CD14-positive monocyte (primary cell): ENCODE data around the gene AGFG1. TPM values are rescaled to one million over a fixed set of nuclear protein-coding genes. Genes with fewer than 3 reads are reported as not detected.

Experiments
- DNase-seq, 3 donors: peaks; one replicate each; pipeline ENCODE4 v3.0.0-alpha.2; 2011 to 2022
- H2AFZ ChIP-seq: 2 replicates; pipeline ENCODE4 v1.6.0; 2012; ENCODE audit warnings: mild to moderate bottlenecking, low read depth, low read length, inconsistent platforms; ENCODE audit not compliant: insufficient read depth, poor library complexity, severe bottlenecking
- H3K27ac ChIP-seq, 2 donors: 1 replicate in 1 of 2; 2 replicates in 1 of 2; pipeline ENCODE4 v1.5.1; 2012 to 2013; ENCODE audit warnings: low read length in 2 of 2, control low read depth in 1 of 2, inconsistent platforms in 1 of 2, low read depth in 1 of 2, mild to moderate bottlenecking in 1 of 2
- H3K27me3 ChIP-seq, 2 donors: one replicate each; pipeline versions ENCODE4 v1.6.0 to v1.6.1; 2011 to 2013; ENCODE audit warnings: low read length in 2 of 2; ENCODE audit not compliant: control insufficient read depth in 2 of 2, insufficient read depth in 2 of 2
- H3K36me3 ChIP-seq, 2 donors: replicated peaks in 1 of 2; 1 replicate in 1 of 2; 2 replicates in 1 of 2; pipeline versions ENCODE4 v1.5.1 to v1.6.1; 2012 to 2013; ENCODE audit warnings: low read length in 2 of 2, control low read depth in 1 of 2, inconsistent platforms in 1 of 2, mild to moderate bottlenecking in 1 of 2; ENCODE audit not compliant: insufficient read depth in 2 of 2, control insufficient read depth in 1 of 2
- H3K4me1 ChIP-seq, 2 donors: 1 replicate in 1 of 2; 2 replicates in 1 of 2; pipeline versions ENCODE4 v1.5.1 to v1.6.1; 2012 to 2013; ENCODE audit warnings: low read length in 2 of 2, control low read depth in 1 of 2, inconsistent platforms in 1 of 2, mild to moderate bottlenecking in 1 of 2, moderate library complexity in 1 of 2; ENCODE audit not compliant: insufficient read depth in 2 of 2, control insufficient read depth in 1 of 2
- H3K4me2 ChIP-seq: replicated peaks from 2 replicates; pipeline ENCODE3; 2012; ENCODE audit warnings: low read length, moderate library complexity, mild to moderate bottlenecking; ENCODE audit not compliant: poor library complexity, severe bottlenecking; ENCODE audit errors: extremely low read depth
- H3K4me3 ChIP-seq, 3 experiments: fragments of 200-600 bp in 1 of 3; sonication (generic) in 1 of 3; replicated peaks in 1 of 3; 1 replicate in 2 of 3; 2 replicates in 1 of 3; pipeline ENCODE4 v1.5.1; 2011 to 2013; ENCODE audit warnings: low read length in 3 of 3, mild to moderate bottlenecking in 3 of 3, control low read depth in 2 of 3, low read depth in 2 of 3, inconsistent platforms in 1 of 3, moderate library complexity in 1 of 3
- H3K79me2 ChIP-seq: 2 replicates; pipeline ENCODE4 v1.6.0; 2012; ENCODE audit warnings: mild to moderate bottlenecking, control low read depth, inconsistent platforms, low read length, moderate library complexity; ENCODE audit not compliant: insufficient read depth
- H3K9ac ChIP-seq: 2 replicates; pipeline ENCODE4 v1.6.0; 2017; ENCODE audit warnings: low read length, mild to moderate bottlenecking; ENCODE audit not compliant: insufficient read depth, poor library complexity, severe bottlenecking
- H3K9me3 ChIP-seq, 2 donors: replicated peaks in 1 of 2; 1 replicate in 1 of 2; 2 replicates in 1 of 2; pipeline versions ENCODE4 v1.5.1 to v1.6.1; 2012 to 2013; ENCODE audit warnings: low read length in 2 of 2, control low read depth in 1 of 2; ENCODE audit not compliant: control insufficient read depth in 1 of 2, insufficient read depth in 1 of 2
- H4K20me1 ChIP-seq: 2 replicates; pipeline ENCODE4 v1.6.0; 2012; ENCODE audit warnings: mild to moderate bottlenecking, low read length, control low read depth, moderate library complexity; ENCODE audit not compliant: insufficient read depth
- H3K27ac Mint-ChIP-seq, 7 donors: one replicate each; pipeline ENCODE4 v1.8.0; 2020; ENCODE audit warnings: mild to moderate bottlenecking in 7 of 7, mixed read lengths in 7 of 7, moderate library complexity in 6 of 7, inconsistent platforms in 2 of 7
- H3K27me3 Mint-ChIP-seq, 3 donors: one replicate each; pipeline ENCODE4 v1.8.0; 2021 to 2022; ENCODE audit warnings: low read depth in 3 of 3, mild to moderate bottlenecking in 3 of 3, mixed read lengths in 3 of 3, moderate library complexity in 3 of 3, inconsistent platforms in 1 of 3
- H3K36me3 Mint-ChIP-seq, 2 donors: one replicate each; pipeline ENCODE4 v1.8.0; 2020; ENCODE audit warnings: mixed read lengths in 2 of 2, inconsistent platforms in 1 of 2, mild to moderate bottlenecking in 1 of 2
- H3K4me1 Mint-ChIP-seq: one replicate; pipeline ENCODE4 v1.8.0; 2020; ENCODE audit warnings: mild to moderate bottlenecking, mixed read lengths
- H3K4me3 Mint-ChIP-seq, 2 donors: one replicate each; pipeline ENCODE4 v1.8.0; 2020; ENCODE audit warnings: mild to moderate bottlenecking in 2 of 2, mixed read lengths in 2 of 2, moderate library complexity in 1 of 2
- H3K9me3 Mint-ChIP-seq, 7 donors: one replicate each; pipeline ENCODE4 v1.8.0; 2020 to 2022; ENCODE audit warnings: mixed read lengths in 7 of 7, mild to moderate bottlenecking in 6 of 7, moderate library complexity in 6 of 7, inconsistent platforms in 2 of 7
- WGBS: methylation state at CpG from one replicate; pipeline ENCODE4 v1.1.5; 2013; ENCODE audit warnings: missing lambda C conversion rate; ENCODE audit not compliant: insufficient coverage; 5-methylcytosine and 5-hydroxymethylcytosine counted together
- intact Hi-C, 2 donors: fragments of 100-400 bp; cut with micrococcal nuclease; formaldehyde crosslinking; loops; one replicate each; pipeline versions ENCODE4 v1.15.0 to v1.15.1; 2023
- polyA plus RNA-seq, 3 donors: library from polyadenylated mRNA; depleted of rRNA in 1 of 3; unstranded in 2 of 3; stranded (reverse) in 1 of 3; fragments of 300-500 nt in 2 of 3; fragments of >200 nt in 1 of 3; fragmentation: Illumina TruSeq in 2 of 3; gene quantifications; 1 replicate in 2 of 3; 2 replicates in 1 of 3; pipeline ENCODE4 v1.2.3, GENCODE V29; 2012 to 2021
- TF ChIP-seq, protein P1 (sequence below): fragments of 200-600 bp; IDR thresholded peaks from one replicate; pipeline ENCODE4 v1.8.0; 2022; ENCODE audit warnings: antibody characterized with exemption, mild to moderate bottlenecking

The AGFG1 gene
- polyA plus RNA-seq, 3 donors, result 17.3 to 76.1 (median 56.9) TPM

DNA sequence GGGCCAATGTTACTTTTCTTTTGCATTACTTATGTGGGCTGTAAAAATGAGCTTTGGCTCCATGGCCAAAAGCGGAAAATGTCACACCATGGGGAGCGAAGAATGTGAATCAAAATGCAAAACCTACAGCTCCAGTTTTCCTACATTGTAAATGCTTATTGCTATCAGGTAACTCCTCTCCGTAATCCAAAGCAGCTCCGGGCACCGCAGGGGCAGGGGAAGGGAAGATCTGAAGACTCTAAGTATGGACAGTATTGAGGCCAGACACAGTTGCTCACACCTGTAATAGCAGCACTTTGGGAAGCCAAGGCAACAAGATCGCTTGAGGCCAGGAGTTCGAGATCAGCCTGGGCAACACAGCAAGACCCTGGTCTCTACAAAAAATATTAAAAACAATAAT, 7.1 kb upstream of the AGFG1 start:
- intact Hi-C loops, result loop anchor here in 1 of 2 donors (10.0 kb wide), 1 partner anchor 60 kb away; no protein-coding TSS in a partner anchor
- peaks cover 2 to 4% of the 10 kb centered on the region in 2 donors for H3K36me3 Mint-ChIP-seq
- peaks cover 22% of the 10 kb centered on the region for H3K4me1 Mint-ChIP-seq
- Histone ChIP-seq H3K4me3 (no peak overlapping the region), H2AFZ (no peak overlapping the region), H3K36me3 (no peaks in the 10 kb centered on the region), H3K27ac (no peak overlapping the region), H3K79me2 (no peaks in the 10 kb centered on the region), H3K9ac (no peak overlapping the region), H3K4me2 (no peak overlapping the region), H4K20me1 (no peaks in the 10 kb centered on the region), H3K9me3 (no peaks in the 10 kb centered on the region), H3K27me3 (no peaks in the 10 kb centered on the region), H3K4me1 (peaks cover 13 to 17% of the 10 kb centered on the region in 2 donors)
- peak overlapping the region in 1 of 7 donors; percentile 7 for H3K27ac Mint-ChIP-seq
- peaks cover 0 to 2% (median 0%) of the 10 kb centered on the region in 3 donors for H3K27me3 Mint-ChIP-seq
- no peak for DNase-seq
- 97% methylated on average over 5 of the region's 7 CpGs for WGBS
- H3K9me3 Mint-ChIP-seq, result peaks cover 0 to 2% (median 0%) of the 10 kb centered on the region in 7 donors
- H3K4me3 Mint-ChIP-seq, result no peak overlapping the region
- TF ChIP-seq, protein P1, sequence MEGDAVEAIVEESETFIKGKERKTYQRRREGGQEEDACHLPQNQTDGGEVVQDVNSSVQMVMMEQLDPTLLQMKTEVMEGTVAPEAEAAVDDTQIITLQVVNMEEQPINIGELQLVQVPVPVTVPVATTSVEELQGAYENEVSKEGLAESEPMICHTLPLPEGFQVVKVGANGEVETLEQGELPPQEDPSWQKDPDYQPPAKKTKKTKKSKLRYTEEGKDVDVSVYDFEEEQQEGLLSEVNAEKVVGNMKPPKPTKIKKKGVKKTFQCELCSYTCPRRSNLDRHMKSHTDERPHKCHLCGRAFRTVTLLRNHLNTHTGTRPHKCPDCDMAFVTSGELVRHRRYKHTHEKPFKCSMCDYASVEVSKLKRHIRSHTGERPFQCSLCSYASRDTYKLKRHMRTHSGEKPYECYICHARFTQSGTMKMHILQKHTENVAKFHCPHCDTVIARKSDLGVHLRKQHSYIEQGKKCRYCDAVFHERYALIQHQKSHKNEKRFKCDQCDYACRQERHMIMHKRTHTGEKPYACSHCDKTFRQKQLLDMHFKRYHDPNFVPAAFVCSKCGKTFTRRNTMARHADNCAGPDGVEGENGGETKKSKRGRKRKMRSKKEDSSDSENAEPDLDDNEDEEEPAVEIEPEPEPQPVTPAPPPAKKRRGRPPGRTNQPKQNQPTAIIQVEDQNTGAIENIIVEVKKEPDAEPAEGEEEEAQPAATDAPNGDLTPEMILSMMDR, result no peak

DNA sequence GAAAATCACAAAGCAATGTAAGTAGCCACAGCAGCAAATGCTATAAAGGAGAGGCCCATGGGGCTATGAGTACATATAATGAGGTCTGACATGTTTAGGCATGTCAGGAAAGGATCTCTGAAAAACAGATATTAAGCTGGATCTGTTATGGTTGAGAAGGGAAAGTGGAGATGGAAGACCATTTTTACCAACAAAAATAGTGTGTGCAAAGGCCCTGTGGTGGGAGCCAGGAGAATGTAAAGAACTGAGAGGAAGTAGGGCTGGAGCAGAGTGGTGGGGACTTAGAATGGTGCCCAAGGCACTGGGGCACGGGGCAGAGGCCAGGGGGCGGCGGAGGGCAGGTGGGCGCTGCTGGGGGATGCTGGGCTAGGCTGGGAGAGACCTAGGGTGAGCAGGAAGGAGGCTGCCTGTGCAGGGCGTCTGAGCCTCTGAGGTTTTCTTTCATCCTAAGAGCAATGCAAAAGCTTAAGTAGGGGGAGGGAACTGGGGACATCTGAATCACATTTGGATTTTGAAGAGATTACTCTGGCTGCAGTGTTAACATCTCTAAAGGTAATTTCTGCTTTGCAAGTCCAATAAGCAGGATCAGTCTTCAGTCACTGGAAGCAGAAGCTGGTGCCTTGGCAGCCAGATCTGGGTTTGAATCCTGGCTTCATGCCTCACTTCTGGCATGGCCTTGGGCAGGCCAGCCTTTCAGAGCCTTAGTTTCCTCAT, 4.9 kb upstream of the AGFG1 start:
- peaks cover 4 to 5% of the 10 kb centered on the region in 2 donors for H3K36me3 Mint-ChIP-seq
- Histone ChIP-seq H3K9ac (no peak overlapping the region), H3K9me3 (no peaks in the 10 kb centered on the region), H3K27ac (no peak overlapping the region), H3K27me3 (no peaks in the 10 kb centered on the region), H3K4me2 (no peak overlapping the region), H3K36me3 (no peaks in the 10 kb centered on the region), H3K4me3 (no peak overlapping the region), H4K20me1 (no peaks in the 10 kb centered on the region), H3K79me2 (peaks cover 4% of the 10 kb centered on the region), H2AFZ (no peak overlapping the region), H3K4me1 (peaks cover 10 to 14% of the 10 kb centered on the region in 2 donors)
- no peak overlapping the region for H3K27ac Mint-ChIP-seq
- peaks cover 0 to 2% (median 0%) of the 10 kb centered on the region in 7 donors for H3K9me3 Mint-ChIP-seq
- peaks cover 18% of the 10 kb centered on the region for H3K4me1 Mint-ChIP-seq
- WGBS, result 95% methylated on average over 3 of the region's 5 CpGs
- H3K27me3 Mint-ChIP-seq, result peaks cover 0 to 2% (median 2%) of the 10 kb centered on the region in 3 donors
- H3K4me3 Mint-ChIP-seq, result no peak overlapping the region
- no peak for DNase-seq
- TF ChIP-seq, protein P1, result no peak
- intact Hi-C loops, result loop anchor here in 1 of 2 donors (10.0 kb wide), 1 partner anchor 62 kb away; no protein-coding TSS in a partner anchor
